Measurements from ENCODE around the gene NME3. TPM values are rescaled to one million over a fixed set of nuclear protein-coding genes. Genes with fewer than 3 reads are reported as not detected.
A peak's percentile ranks its signal among the peaks of the same experiment; 100 is the strongest.

The NME3 gene
- total RNA-seq, 1 experiment from 2014 or later = 103 TPM

DNA sequence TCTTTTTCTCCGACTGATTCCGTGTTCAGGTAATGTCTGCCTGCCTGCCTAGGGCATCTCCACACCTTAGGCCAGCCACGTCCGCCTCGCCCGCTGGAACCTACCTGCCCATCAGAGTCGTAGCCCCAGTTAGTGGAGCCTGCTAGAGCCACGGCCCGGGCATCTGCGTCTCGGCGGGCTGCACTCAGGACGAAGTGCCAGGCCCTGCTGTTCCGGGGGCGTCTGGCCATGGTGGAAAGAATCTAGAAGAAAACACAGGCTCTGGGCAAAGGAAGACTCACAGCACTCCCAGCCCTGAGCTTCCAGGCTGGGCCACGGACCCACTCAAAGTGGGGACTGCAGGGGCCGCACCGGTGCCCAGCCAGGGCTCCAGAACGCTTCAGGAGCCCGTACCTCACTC, 9.9 kb upstream of the NME3 start:
- H3K4me2 ChIP-seq (ENCODE audit: low read length) = peak overlapping the region; percentile 97
- H3K79me2 ChIP-seq (ENCODE audit: insufficient read depth, low read length) = peaks cover 39% of the 10 kb centered on the region
- ChIA-PET CTCF (no interaction called here), RAD21 (ENCODE audit: low non-redundant PET in 1 of 2, low total read pairs in 2 of 2, uncharacterized antibody in 2 of 2, unreplicated experiment in 2 of 2) (no interaction called here), POLR2A (no interaction called here)
- no peaks in the 10 kb centered on the region for H4K20me1 ChIP-seq (ENCODE audit: insufficient read depth)
- H3K27me3 ChIP-seq (ENCODE audit: insufficient read depth, low read length) = no peaks in the 10 kb centered on the region
- peak overlapping the region; percentile 78 for H3K27ac ChIP-seq (ENCODE audit: low read depth, low read length)
- H3K4me1 ChIP-seq (ENCODE audit: control insufficient read depth in 1 of 2, insufficient read depth in 2 of 2, low read length in 2 of 2) = peaks cover 0 to 22% of the 10 kb centered on the region in 2 experiments; a peak in 3 of 4 replicates
- ATAC-seq (no peak), DNase-seq (ENCODE audit: low read depth, low spot score) (no peak)
- H2AFZ ChIP-seq (ENCODE audit: low read depth, low read length, poor library complexity, severe bottlenecking) = no peak overlapping the region
- H3K9me3 ChIP-seq (ENCODE audit: control insufficient read depth in 1 of 2, insufficient read depth in 1 of 2, low read depth in 1 of 2, low read length in 2 of 2) = no peaks in the 10 kb centered on the region
- intact Hi-C loops (cut with micrococcal nuclease) = no loop called here
- peak overlapping the region; percentile 88 for H3K9ac ChIP-seq (ENCODE audit: low read length)
- H3K36me3 ChIP-seq (ENCODE audit: control insufficient read depth in 1 of 2, insufficient read depth in 2 of 2, low read length in 2 of 2) = peaks cover 0 to 5% of the 10 kb centered on the region in 2 experiments; a peak in 3 of 4 replicates
- BruUV-seq (replicated peaks) = no TSS peak
- TF ChIP-seq YY1 (IDR thresholded peaks at IDR 0.05; ENCODE audit: extremely low read depth, insufficient replicate concordance, low read depth, low read length) (no peak), EZH2 (IDR thresholded peaks at IDR 0.05) (no peak), SRF (IDR thresholded peaks at IDR 0.05; ENCODE audit: low read depth) (no peak), EZH2phosphoT487 (IDR thresholded peaks at IDR 0.05; ENCODE audit: borderline replicate concordance) (no peak), CBX3 (IDR thresholded peaks at IDR 0.05; ENCODE audit: low read depth) (no peak), CEBPB (IDR thresholded peaks at IDR 0.05; ENCODE audit: low read depth) (no peak), POLR2AphosphoS5 (IDR thresholded peaks at IDR 0.05; ENCODE audit: low read depth, low read length) (no peak), SIN3A (IDR thresholded peaks at IDR 0.05; ENCODE audit: low read depth) (no peak), RAD21 (IDR thresholded peaks at IDR 0.05; ENCODE audit: low read depth) (no peak)
- TF ChIP-seq, protein P1, sequence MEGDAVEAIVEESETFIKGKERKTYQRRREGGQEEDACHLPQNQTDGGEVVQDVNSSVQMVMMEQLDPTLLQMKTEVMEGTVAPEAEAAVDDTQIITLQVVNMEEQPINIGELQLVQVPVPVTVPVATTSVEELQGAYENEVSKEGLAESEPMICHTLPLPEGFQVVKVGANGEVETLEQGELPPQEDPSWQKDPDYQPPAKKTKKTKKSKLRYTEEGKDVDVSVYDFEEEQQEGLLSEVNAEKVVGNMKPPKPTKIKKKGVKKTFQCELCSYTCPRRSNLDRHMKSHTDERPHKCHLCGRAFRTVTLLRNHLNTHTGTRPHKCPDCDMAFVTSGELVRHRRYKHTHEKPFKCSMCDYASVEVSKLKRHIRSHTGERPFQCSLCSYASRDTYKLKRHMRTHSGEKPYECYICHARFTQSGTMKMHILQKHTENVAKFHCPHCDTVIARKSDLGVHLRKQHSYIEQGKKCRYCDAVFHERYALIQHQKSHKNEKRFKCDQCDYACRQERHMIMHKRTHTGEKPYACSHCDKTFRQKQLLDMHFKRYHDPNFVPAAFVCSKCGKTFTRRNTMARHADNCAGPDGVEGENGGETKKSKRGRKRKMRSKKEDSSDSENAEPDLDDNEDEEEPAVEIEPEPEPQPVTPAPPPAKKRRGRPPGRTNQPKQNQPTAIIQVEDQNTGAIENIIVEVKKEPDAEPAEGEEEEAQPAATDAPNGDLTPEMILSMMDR (IDR thresholded peaks at IDR 0.05 in 2 of 3, conservative IDR thresholded peaks at IDR 0.05 in 1 of 3; ENCODE audit: borderline replicate concordance in 1 of 3, insufficient read depth in 1 of 3, low read depth in 2 of 3, low read length in 2 of 3) = no peak
- TF ChIP-seq, protein P2, sequence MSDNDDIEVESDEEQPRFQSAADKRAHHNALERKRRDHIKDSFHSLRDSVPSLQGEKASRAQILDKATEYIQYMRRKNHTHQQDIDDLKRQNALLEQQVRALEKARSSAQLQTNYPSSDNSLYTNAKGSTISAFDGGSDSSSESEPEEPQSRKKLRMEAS (IDR thresholded peaks at IDR 0.05) = no peak
- H3K9me2 ChIP-seq (ENCODE audit: insufficient read depth) = no peaks in the 10 kb centered on the region
- peak overlapping the region; percentile 79 to 88 for H3K4me3 ChIP-seq (replicated peaks in 1 of 2; ENCODE audit: low read depth in 1 of 2, low read length in 2 of 2)
